ENCODE data around the gene PNMA8A. TPM values are rescaled to one million over a fixed set of nuclear protein-coding genes. Genes with fewer than 3 reads are reported as not detected.

Gene PNMA8A
- total RNA-seq, 4 donors from 2014 or later, result 0.30 to 4.0 (median 2.7) TPM

DNA sequence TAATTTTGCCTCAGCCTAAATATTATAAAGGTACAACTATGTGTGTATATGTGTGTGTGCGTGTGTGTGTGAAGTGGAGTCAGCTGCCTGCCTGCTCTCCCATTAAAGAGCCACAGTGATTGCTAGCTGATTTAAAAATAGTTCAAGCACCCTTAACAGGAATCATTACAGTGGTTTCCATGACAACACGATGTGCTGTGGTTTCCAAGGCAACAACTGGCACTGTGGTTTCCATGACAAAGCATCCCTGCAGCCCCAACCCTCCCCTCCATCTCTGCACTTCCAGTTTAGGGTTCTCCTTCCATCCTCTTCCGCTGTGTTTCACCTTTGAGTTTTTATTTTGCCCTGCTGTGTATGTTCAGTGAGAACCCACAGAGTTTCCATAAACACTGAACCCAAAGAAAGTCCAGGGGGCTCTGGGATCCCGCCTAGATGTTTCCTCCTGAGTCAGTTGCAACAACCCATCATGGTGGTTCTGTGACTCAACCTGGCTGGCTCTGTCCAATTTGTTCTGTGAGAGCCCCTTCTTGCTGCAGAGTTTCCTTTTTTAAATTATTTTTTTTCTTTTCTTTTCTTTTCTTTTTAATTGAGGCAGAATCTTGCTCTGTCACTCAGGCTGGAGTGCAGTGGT, 7.1 kb upstream of the PNMA8A start:
- 61% methylated on average over 3 to 4 of the region's 4 CpGs for WGBS, 2 donors
- DNase-seq (ENCODE audit: low spot score in 2 of 2), result no peak
- TF ChIP-seq POLR2A (IDR thresholded peaks at IDR 0.05) (no peak), CTCF (IDR thresholded peaks at IDR 0.05) (no peak)
- H3K4me3 ChIP-seq (ENCODE audit: low read depth, poor library complexity, severe bottlenecking), result no peak overlapping the region
- intact Hi-C loops (cut with DNase I; ENCODE audit: low total_unique reads), result no loop called here

DNA sequence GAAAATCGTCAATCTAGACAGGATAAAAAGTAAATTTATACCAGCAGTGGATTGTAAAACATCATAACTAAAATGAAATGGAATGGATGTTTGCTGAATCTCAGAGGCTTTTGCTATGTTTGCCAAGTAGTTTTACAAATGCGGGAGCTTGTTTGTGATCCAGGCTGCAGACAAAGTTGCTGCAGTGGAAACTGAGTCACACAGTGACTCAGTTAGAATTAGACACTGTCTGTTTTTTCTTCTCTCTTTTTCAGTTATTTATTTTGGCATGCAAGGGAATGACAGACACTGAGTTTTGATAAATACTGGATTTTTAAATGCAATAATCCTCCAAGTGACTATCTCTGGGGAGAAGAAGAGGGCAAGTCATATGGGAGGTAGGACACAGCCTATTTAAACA, 4.6 kb upstream of the PNMA8A start:
- no peak for TF ChIP-seq CTCF (IDR thresholded peaks at IDR 0.05)
- TF ChIP-seq POLR2A (IDR thresholded peaks at IDR 0.05), result no peak
- intact Hi-C loops (cut with DNase I; ENCODE audit: low total_unique reads), result no loop called here
- WGBS, 2 donors, result 61 to 63% methylated on average over 2 of the region's 2 CpGs
- no peak for DNase-seq (ENCODE audit: low spot score in 2 of 2)
- no peak overlapping the region for H3K4me3 ChIP-seq (ENCODE audit: low read depth, poor library complexity, severe bottlenecking)

DNA sequence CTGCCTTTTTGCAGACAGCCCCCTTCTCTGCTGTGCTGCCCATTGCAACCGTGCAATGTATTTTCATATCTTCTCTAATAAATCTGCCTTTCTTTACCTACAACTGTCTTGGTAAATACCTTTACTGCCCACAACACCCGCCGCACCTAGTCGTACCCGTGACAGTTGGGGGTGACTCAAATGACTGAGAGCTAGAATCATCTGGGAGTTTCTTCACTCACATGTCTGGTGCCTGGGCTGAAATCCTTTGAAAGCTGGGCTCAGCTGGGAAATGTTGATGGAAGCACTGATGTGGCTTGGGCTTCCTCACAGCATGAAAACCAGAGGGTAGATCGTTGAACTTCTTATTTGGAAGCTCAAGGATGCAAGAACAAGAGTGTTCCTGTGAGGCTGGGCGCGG, 2.8 kb upstream of the PNMA8A start:
- WGBS, 2 donors, result 86 to 88% methylated on average over 8 of the region's 8 CpGs
- TF ChIP-seq POLR2A (IDR thresholded peaks at IDR 0.05) (no peak), CTCF (IDR thresholded peaks at IDR 0.05) (no peak)
- no peak overlapping the region for H3K4me3 ChIP-seq (ENCODE audit: low read depth, poor library complexity, severe bottlenecking)
- intact Hi-C loops (cut with DNase I; ENCODE audit: low total_unique reads), result no loop called here
- no peak for DNase-seq (ENCODE audit: low spot score in 2 of 2)

- TF ChIP-seq POLR2A (IDR thresholded peaks at IDR 0.05), result no peak
- TF ChIP-seq CTCF (IDR thresholded peaks at IDR 0.05), result no peak
- no peak for DNase-seq (ENCODE audit: low spot score in 2 of 2)
- no peak overlapping the region for H3K4me3 ChIP-seq (ENCODE audit: low read depth, poor library complexity, severe bottlenecking)
- 75 to 76% methylated on average over 4 of the region's 4 CpGs for whole genome bisulfite sequencing, 2 donors
- intact Hi-C loops (cut with DNase I; ENCODE audit: low total_unique reads), result no loop called here
Observed at GRCh38 chr19:46472592-46472991, 1.2 kb upstream of the PNMA8A start.

GRCh38 chr19:46471811-46472543, 614 bp upstream of the PNMA8A start:
- no peak for TF ChIP-seq POLR2A (IDR thresholded peaks at IDR 0.05)
- TF ChIP-seq CTCF (IDR thresholded peaks at IDR 0.05), result no peak
- WGBS, 2 donors, result 68 to 70% methylated on average over 11 of the region's 11 CpGs
- no peak for DNase-seq (ENCODE audit: low spot score in 2 of 2)
- H3K4me3 ChIP-seq (ENCODE audit: low read depth, poor library complexity, severe bottlenecking), result no peak overlapping the region
- intact Hi-C loops (cut with DNase I; ENCODE audit: low total_unique reads), result no loop called here

All from lower leg skin (tissue), 4 donors.